ENCODE measurements around the gene SH2D1B.
A peak's percentile ranks its signal among the peaks of the same experiment; 100 is the strongest.
"Not testable (repeated sequence)": the region's sequence is repeated elsewhere in the genome, so short reads cannot be mapped to it uniquely, and the experiment has no call there.

Gene SH2D1B

DNA sequence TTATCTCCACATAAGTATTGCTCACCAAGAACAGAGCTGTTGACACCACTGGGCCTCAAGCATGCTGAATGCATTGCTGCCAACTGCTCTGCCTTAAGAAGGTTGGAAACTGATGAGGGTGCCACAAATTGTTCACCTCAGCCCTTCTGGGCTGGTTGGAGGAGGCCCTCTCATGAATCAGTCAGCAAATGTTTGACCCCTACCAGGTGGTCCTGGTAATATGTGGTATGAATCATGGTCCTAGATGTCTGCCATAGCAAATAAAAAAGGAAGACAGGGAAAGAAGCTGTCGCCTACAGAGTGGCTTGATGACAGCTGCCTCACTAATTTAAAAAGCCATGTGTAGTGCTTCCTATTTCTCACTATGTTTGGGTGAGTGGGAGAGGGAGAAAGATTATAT is 47.4 kb downstream of the SH2D1B start:
- no peak for DNase-seq

GRCh38 chr1:162363823-162364222 is 48.1 kb downstream of the SH2D1B start:
- DNase-seq, result no peak

GRCh38 chr1:162361349-162361748 is 50.6 kb downstream of the SH2D1B start:
- no peak for DNase-seq

GRCh38 chr1:162360874-162361260 is 51.1 kb downstream of the SH2D1B start:
- no peak for DNase-seq

GRCh38 chr1:162360237-162360873 is 51.6 kb downstream of the SH2D1B start:
- DNase-seq, result peak in 1 of 56 donors; percentile 5

DNA sequence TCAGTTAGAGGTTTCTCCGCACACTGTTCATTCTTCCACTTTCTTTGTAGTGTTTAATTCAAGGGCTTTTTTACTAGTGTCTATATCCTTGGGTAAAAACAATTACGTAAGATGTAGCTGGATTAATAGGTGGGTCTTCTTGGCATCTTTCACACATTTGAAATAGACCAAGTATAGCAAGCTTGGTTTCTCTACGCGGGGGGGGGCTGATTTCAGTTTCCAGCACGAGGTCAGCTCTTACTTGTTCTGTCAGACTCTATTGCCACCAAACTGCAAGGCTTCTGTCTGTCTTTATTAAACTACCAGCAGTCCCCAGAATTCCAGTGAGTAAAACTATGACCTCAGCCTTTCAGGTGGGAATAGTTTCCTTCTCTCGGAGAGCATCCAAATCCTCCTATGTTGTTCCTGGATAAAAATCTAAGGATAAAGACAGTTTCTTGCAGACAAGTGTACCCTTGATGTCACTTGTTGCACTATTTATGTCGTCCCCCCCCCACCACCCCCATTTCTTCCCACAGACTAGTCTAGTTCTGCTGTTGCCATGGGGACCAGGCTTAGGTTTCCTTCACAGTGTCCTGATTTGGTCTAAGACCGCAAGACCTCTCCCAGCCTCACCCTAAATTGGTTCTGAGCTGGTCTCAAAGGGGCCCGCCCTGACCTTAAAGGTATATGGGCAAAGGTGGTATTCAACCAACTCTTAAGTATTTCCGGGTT is 52.3 kb downstream of the SH2D1B start:
- peak in 1 of 56 donors; percentile 9 for DNase-seq

DNA sequence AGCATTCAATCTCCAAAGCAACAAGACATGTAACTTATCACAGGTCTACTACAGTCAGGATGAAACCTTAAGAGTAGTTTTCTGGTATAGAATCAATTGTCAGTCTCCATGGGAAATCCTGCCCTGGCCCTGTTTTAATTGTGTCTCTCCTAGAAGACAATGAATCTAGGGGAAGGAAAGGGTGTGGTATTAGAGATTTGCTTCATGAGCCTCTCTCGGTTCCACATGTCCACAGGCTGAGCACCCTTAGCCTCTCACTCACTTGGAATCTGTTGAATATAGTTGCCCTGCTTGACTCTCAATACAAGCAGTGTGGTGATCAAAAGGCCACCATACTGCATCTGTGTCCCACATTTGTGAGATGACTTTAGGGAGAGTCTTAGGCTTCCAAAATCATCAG is 53.0 kb downstream of the SH2D1B start:
- no peak for DNase-seq

DNA sequence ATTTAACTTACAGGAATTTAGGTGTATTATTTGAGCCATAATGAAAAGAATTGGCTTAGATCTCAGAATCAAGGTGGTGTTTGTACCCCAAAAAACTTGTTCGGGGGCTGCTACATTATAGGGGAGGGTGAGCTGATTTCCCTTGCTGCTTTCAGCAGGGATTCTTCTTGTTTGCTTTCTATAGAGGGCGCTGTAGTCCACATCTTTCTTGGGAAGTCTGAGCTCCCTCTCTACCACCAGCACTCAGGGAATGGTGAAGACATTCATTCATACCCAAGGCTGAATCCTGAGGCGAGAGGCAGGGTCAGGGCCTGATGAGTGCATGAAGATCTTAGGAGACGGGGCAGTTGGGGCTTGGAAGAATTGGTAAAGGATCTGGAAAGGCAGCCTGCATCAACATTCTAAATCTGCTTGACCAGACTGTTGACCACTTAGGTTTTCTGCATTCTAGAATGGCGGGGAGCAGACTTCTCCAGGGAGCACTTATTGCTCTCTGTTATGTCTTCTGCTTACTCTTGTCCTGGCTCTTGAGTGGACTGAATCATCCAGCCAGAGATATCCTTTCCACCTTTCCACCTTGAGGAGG is 54.2 kb downstream of the SH2D1B start:
- no peak for DNase-seq

GRCh38 chr1:162353702-162354101 is 58.2 kb downstream of the SH2D1B start:
- no peak for DNase-seq

- DNase-seq, result no peak
Observed at GRCh38 chr1:162353078-162353477, 58.9 kb downstream of the SH2D1B start.

- DNase-seq, result not testable (repeated sequence)
Observed at GRCh38 chr1:162351874-162352273, 60.1 kb downstream of the SH2D1B start.

GRCh38 chr1:162351246-162351842 is 60.6 kb downstream of the SH2D1B start:
- DNase-seq, result no peak

DNA sequence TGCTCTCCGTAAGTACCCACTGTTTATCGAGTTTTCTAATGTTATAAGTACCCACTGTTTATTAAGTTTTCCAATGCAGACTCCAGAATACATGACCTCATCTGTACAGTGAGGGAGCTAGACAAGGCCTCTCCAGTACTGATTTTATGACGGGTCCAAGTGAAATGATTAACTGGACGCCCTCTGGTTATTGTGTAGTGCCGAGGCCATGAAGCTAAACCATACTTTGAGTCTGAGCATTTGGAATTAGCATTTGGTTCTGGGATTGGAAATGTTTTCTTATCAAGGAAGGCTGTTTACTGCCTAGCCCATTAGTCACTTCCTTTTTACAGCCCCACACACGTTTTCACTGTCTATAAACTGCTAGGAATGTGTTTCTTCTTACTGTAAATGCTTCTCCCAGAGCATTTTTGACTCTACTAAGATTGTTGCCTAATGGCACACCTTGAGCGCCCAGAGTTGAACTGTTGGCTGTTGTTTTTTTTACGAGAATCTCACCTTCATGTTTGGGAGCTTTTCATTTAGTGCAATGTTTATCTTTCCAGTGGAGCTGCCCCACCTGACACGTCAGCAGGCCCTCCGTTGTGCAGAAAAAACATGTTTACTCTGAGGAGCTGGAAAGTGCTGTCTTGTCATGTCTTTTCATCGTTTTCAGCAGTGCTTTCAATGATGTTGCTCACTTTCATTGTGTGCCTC is 62.2 kb downstream of the SH2D1B start:
- DNase-seq, result no peak

DNA sequence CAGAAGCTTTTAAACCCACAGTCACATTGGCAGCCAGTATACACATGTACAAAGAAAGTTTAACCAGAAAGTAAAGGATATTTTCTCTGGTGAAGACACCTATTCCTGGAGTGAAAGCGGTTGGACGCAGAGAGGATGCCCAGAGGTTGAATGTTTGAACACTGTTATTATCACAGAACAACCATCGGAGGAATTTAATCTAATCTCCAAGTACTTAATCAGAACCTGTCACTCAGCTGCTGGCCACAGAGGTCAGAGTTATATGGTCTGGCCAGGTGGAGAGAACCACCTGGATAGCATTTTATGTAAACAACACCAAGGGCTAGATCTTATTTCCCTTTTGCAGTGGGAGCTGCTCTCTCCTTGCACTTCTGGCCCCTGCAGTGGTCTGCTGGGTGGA is 64.7 kb downstream of the SH2D1B start:
- no peak for DNase-seq

All from amygdala (tissue), 56 donors.